ENCODE results near the gene ADAMTSL3. TPM values are rescaled to one million over a fixed set of nuclear protein-coding genes. Genes with fewer than 3 reads are reported as not detected.

The ADAMTSL3 gene
- total and polyA plus RNA-seq, 4 donors, result 3.5 to 19.0 (median 8.0) TPM

GRCh38 chr15:83709241-83709640 is 55.3 kb downstream of the ADAMTSL3 start (continued):
- TF ChIP-seq REST (IDR thresholded peaks at IDR 0.05), result no peak
- TF ChIP-seq MAX (IDR thresholded peaks at IDR 0.05), result no peak

- no peak overlapping the region for H3K9ac ChIP-seq (ENCODE audit: low read depth in 1 of 2, low read length in 2 of 2)
- H3K9me3 ChIP-seq (ENCODE audit: control insufficient read depth in 4 of 4, low read length in 3 of 4), result no peaks in the 10 kb centered on the region
- H3K36me3 ChIP-seq (ENCODE audit: control insufficient read depth in 4 of 4, insufficient read depth in 3 of 4, low read depth in 1 of 4, low read length in 3 of 4), result peaks cover 0 to 4% (median 1%) of the 10 kb centered on the region in 4 donors
- WGBS, result 93% methylated on average over 3 of the region's 3 CpGs
- no peak for TF ChIP-seq GABPA (IDR thresholded peaks at IDR 0.05 in 1 of 2, conservative IDR thresholded peaks at IDR 0.05 in 1 of 2)
- TF ChIP-seq CTCF (IDR thresholded peaks at IDR 0.05; ENCODE audit: low read depth, low read length, missing input control), result no peak
- no peak for TF ChIP-seq HNF4A (conservative IDR thresholded peaks at IDR 0.05)
- no peak for TF ChIP-seq SP1 (IDR thresholded peaks at IDR 0.05)
- H3K4me1 ChIP-seq (ENCODE audit: control insufficient read depth in 4 of 4, insufficient read depth in 4 of 4, low read length in 3 of 4), result no peaks in the 10 kb centered on the region
- H3K4me3 ChIP-seq (ENCODE audit: low read depth in 1 of 3, low read length in 3 of 3), result no peak overlapping the region
- no peak overlapping the region for H3K27ac ChIP-seq (ENCODE audit: low read depth in 1 of 2, low read length in 2 of 2)
- no peak for DNase-seq (ENCODE audit: low spot score)
- H3K27me3 ChIP-seq (ENCODE audit: control insufficient read depth in 4 of 4, insufficient read depth in 4 of 4, low read length in 3 of 4), result no peaks in the 10 kb centered on the region
These were observed 55.9 kb downstream of the ADAMTSL3 start for GRCh38 chr15:83709811-83710210.

GRCh38 chr15:83710452-83710851 is 56.5 kb downstream of the ADAMTSL3 start:
- Histone ChIP-seq H3K9ac (ENCODE audit: low read depth in 1 of 2, low read length in 2 of 2) (no peak overlapping the region), H3K4me3 (ENCODE audit: low read depth in 1 of 3, low read length in 3 of 3) (no peak overlapping the region), H3K36me3 (ENCODE audit: control insufficient read depth in 4 of 4, insufficient read depth in 3 of 4, low read depth in 1 of 4, low read length in 3 of 4) (peaks cover 0 to 4% (median 0%) of the 10 kb centered on the region in 4 donors), H3K27me3 (ENCODE audit: control insufficient read depth in 4 of 4, insufficient read depth in 4 of 4, low read length in 3 of 4) (no peaks in the 10 kb centered on the region), H3K4me1 (ENCODE audit: control insufficient read depth in 4 of 4, insufficient read depth in 4 of 4, low read length in 3 of 4) (no peaks in the 10 kb centered on the region), H3K9me3 (ENCODE audit: control insufficient read depth in 4 of 4, low read length in 3 of 4) (no peaks in the 10 kb centered on the region), H3K27ac (ENCODE audit: low read depth in 1 of 2, low read length in 2 of 2) (no peak overlapping the region)
- no peak for TF ChIP-seq RAD21 (IDR thresholded peaks at IDR 0.05)
- no peak for TF ChIP-seq ZBTB33 (IDR thresholded peaks at IDR 0.05)
- TF ChIP-seq ATF3 (IDR thresholded peaks at IDR 0.05), result no peak
- no peak for TF ChIP-seq HNF4G (IDR thresholded peaks at IDR 0.05)
- no peak for TF ChIP-seq SP1 (IDR thresholded peaks at IDR 0.05)
- TF ChIP-seq GABPA (IDR thresholded peaks at IDR 0.05 in 1 of 2, conservative IDR thresholded peaks at IDR 0.05 in 1 of 2), result no peak
- no peak for TF ChIP-seq FOXA2 (IDR thresholded peaks at IDR 0.05)
- no peak for TF ChIP-seq MAX (IDR thresholded peaks at IDR 0.05)
- TF ChIP-seq FOXA1 (IDR thresholded peaks at IDR 0.05), result no peak
- no peak for TF ChIP-seq RXRA (IDR thresholded peaks at IDR 0.05)
- no peak for TF ChIP-seq REST (IDR thresholded peaks at IDR 0.05)
- no peak for TF ChIP-seq CTCF (IDR thresholded peaks at IDR 0.05; ENCODE audit: low read depth, low read length, missing input control)
- no peak for TF ChIP-seq HNF4A (conservative IDR thresholded peaks at IDR 0.05)
- DNase-seq (ENCODE audit: low spot score), result no peak
